HG03139 (cell line): Measurements from ENCODE around the gene SLC25A33.
"Not testable (repeated sequence)": the region's sequence is repeated elsewhere in the genome, so short reads cannot be mapped to it uniquely, and the experiment has no call there.

Source experiments
- ATAC-seq: cut with Tn5 transposase; IDR thresholded peaks from one replicate; pipeline ENCODE4 v1.9.1; 2021; ENCODE audit not compliant: unreplicated experiment

Gene SLC25A33

GRCh38 chr1:9538669-9539164, 548 bp upstream of the SLC25A33 start:
- ATAC-seq: no peak

GRCh38 chr1:9539829-9540550, 725 bp downstream of the SLC25A33 start:
- ATAC-seq: peak; percentile 37

GRCh38 chr1:9542430-9542829, 3.2 kb downstream of the SLC25A33 start:
- ATAC-seq: no peak

DNA sequence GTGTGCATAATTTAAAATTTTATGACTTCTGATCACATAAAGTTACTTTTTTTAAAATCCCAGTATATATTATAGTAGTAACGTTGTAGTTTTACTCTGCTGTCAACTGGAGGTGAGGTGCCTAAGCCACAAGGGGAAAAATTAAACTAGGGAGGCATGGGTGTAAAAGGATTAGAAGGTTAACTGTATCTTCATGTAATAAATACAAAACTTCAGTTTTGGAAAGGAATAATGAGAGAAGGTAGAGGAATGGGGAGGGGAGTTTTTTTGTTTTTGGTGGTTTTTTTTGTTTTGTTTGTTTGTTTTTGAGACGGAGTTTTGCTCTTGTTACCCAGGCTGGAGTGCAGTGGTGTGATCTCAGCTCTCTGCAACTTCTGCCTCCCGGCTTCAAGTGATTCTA, 5.7 kb downstream of the SLC25A33 start:
- ATAC-seq: no peak

DNA sequence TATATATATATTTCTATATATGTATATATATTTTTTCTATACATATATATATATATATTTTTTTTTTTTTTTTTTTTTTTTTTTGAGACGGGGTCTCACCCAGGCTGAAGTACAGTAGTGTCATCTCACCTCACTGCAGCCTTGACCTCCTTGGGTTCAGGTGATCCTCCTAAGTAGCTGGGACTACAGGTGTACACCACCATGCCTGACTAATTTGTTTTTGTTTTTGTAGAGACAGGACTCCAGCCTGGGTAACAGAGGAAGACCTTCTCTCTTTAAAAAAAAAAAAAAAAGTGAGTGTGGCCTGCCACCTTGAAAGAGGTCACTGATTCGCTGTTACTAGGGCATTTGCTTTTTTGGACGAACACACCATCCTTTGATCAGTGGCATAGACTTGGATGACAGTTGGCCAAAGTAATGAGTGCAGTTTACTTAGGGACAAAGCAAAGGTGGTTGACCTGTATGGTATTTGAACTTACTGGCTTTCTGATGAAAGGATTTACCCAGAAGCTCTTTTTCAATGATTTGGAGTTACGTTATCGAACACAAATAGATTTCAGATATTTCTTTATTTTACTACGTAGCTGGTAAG, 10.8 kb downstream of the SLC25A33 start:
- ATAC-seq: no peak

GRCh38 chr1:9551984-9552383, 12.7 kb downstream of the SLC25A33 start:
- no peak for ATAC-seq

- ATAC-seq: no peak
Observed at GRCh38 chr1:9553736-9554144, 14.5 kb downstream of the SLC25A33 start.

GRCh38 chr1:9555942-9556341, 16.7 kb downstream of the SLC25A33 start:
- no peak for ATAC-seq

DNA sequence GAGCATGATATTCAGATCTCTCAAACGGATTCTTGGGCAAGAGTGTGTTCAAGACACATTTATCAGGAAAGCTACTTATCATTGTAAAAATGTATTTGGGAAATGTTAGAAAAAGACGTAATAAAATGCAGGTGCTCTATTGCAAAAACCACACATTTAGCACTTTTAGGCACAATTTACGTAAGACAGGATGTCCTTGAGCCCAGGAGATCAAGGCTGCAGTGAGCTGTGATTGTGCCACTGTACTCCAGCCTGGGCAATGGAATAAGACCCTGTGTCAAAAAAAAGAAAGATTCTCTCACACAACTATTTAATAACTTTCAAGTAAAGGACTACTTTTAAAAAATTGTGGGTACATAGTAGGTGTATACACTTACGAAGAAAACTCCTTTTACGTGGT, 18.4 kb downstream of the SLC25A33 start:
- no peak for ATAC-seq

DNA sequence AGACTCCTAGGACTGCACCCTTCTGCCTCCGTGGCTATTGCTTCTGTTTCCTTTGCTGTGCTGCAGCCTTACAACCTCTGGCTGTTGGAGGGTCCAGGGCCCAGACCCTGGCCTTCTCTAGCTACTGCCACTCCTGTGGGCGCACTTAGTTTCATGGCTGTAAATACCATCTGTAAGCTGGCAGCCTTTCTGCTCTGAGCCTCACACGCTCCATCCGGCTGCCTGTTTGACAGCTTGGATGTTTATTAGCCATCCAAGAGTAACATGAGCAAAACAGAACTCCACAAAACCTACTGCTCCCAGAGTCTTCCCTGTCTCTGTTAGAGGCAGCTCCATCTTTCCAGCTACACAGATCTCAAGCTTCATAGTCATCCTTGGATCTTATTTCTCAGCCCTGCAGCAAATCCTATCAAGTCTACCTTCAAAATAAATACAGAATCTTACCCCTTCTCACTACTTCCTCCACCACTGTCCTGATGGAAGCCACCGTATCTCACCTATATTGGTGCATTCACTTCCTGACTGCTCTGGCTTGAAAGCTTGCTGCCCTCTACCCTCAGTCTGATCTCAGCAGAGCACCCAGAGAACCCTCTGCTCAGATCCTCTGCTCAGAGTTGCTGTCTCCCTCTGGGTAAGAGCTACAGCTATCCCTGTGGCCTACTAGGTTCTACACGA, 19.1 kb downstream of the SLC25A33 start:
- ATAC-seq: no peak

GRCh38 chr1:9558946-9559545, 19.8 kb downstream of the SLC25A33 start:
- no peak for ATAC-seq

DNA sequence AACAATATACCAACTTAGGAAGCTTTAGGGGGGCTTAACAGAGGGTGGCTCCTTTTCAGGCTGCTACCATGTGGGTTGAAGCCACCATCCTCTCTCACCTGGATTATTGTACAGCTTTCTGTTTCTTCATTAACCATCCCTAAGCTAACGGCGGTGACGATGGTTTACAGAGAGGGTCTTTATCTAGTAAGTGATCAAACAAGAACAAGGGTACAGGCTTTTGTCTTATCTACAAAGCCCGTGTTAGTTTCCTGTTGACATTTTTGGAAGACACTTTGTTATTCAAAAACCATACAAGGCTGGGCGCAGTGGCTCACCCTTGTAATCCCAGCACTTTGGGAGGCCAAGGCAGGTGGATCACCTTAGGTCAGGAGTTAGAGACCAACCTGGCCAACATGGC, 20.4 kb downstream of the SLC25A33 start:
- no peak for ATAC-seq

DNA sequence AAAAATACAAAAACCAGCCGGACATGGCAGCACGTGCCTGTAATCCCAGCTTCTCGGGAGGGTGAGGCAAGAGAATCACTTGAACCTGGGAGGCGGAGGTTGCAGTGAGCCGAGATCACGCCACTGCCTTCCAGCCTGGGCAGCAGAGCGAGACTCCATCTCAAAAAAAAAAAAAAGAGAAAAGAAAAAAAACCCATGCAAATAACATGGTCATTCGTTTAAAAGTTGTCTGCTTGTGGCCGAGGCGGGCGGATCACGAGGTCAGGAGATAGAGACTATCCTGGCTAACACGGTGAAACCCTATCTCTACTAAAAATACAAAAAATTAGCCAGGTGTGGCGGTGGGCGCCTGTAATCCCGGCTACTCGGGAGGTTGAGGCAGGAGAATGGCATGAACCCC, 20.8 kb downstream of the SLC25A33 start:
- not testable (repeated sequence) for ATAC-seq

GRCh38 chr1:9561429-9561828, 22.2 kb downstream of the SLC25A33 start:
- ATAC-seq: no peak

GRCh38 chr1:9569267-9569666, 30.0 kb downstream of the SLC25A33 start:
- no peak for ATAC-seq

DNA sequence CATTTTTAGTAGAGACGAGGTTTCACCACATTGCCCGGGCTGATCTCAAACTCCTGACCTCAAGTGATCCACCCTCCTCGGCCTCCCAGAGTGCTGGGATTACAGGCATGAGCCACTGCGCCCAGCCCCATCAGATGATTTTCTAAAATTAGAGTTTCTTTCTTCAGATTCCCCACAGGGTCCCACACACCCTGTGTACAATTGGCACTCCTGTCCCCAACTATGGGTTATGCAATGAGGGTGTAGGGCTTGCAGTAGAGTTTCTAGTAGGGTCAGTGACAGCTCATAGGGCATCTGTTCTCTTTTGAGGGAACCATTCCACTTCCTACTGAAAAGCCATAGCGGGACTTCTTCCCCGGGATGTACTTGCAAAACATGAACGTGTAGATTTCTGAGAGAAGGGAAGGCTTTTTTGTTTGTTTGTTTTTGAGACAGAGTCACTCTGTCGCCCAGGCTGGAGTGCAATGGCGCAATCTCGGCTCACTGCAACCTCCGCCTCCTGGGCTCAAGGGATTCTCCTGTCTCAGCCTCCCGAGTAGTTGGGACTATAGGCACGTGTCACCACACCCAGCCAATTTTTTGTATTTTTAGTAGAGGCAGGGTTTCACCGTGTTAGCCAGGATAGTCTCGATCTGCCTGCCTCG, 31.7 kb downstream of the SLC25A33 start:
- not testable (repeated sequence) for ATAC-seq

DNA sequence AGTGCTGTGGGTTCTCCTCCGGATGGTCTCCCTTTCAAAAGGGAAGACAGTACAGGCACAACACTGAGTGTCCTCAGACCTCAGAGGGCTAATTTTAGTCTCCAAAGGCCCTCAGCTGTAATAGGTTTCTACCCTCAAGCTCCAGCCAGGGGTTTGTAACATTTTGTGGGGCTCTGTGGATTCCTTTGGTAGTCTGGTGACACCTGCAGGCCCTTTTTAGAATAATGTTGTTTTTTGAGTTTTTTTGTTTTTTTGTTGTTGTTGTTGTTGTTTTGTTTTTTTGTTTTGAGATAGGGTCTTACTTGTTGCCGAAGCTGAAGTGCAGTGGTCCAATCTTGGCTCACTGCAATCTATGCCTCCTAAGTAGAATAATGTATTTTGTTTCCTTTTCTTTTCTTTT, 34.5 kb downstream of the SLC25A33 start:
- ATAC-seq: no peak

GRCh38 chr1:9575486-9575885, 36.2 kb downstream of the SLC25A33 start:
- ATAC-seq: no peak

- ATAC-seq: no peak
Observed at GRCh38 chr1:9576903-9577302, 37.6 kb downstream of the SLC25A33 start.

DNA sequence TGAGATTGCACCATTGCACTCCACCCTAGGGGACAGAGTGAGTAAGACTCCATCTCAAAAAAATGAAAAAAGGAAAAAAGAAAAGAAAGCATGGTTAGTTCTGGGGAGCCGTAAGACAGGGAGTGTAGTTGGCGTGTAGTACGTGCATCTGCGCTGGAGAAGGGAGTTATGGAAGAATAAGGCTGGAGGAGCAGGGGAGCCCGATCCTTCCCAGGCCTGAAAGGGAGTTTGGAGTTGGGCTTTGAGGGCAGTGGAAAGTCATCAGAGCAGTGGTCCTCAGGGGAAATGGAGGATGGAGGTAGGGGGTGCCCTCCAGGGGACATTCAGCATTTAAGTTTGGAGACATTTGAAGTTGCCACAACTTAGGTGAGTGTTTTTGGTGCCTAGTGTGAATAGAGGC, 38.2 kb downstream of the SLC25A33 start:
- no peak for ATAC-seq

GRCh38 chr1:9580942-9581341, 41.7 kb downstream of the SLC25A33 start:
- no peak for ATAC-seq
